ENCODE data around the gene LRRC52.
"Not testable (repeated sequence)": the region's sequence is repeated elsewhere in the genome, so short reads cannot be mapped to it uniquely, and the experiment has no call there.

The LRRC52 gene

GRCh38 chr1:165598676-165599059, 54.9 kb downstream of the LRRC52 start:
- ChIA-PET CTCF (interaction anchor here (0.8 to 12.5 kb wide), 7 partner anchors 8 to 329 kb away, joined by 4 to 277 read pairs (median 8); no protein-coding TSS in a partner anchor), POLR2A (interaction anchor here (1.9 kb wide), 1 partner anchor 99 kb away, joined by 7 read pairs; the partner anchor contains the start of gene ALDH9A1)
- no peak for DNase-seq (ENCODE audit: low read depth, low spot score)

GRCh38 chr1:165600793-165601192, 57.0 kb downstream of the LRRC52 start:
- H3K4me3 ChIP-seq (ENCODE audit: low read depth, low read length): no peak overlapping the region
- POLR2A ChIA-PET: no interaction called here
- CTCF ChIA-PET: interaction anchor here (0.6 to 12.5 kb wide), 25 partner anchors 8 to 878 kb away, joined by 3 to 277 read pairs (median 6); partner anchors contain the start of genes ALDH9A1 and MGST3
- no peak for TF ChIP-seq CTCF (IDR thresholded peaks at IDR 0.05; ENCODE audit: insufficient read depth, low read length, missing control alignments)
- no peak for DNase-seq (ENCODE audit: low read depth, low spot score)

More at GRCh38 chr1:165598676-165599059, 54.9 kb downstream of the LRRC52 start:
- TF ChIP-seq CTCF (IDR thresholded peaks at IDR 0.05; ENCODE audit: insufficient read depth, low read length, missing control alignments): no peak
- H3K4me3 ChIP-seq (ENCODE audit: low read depth, low read length): peak overlapping the region; percentile 76

- H3K4me3 ChIP-seq (ENCODE audit: low read depth, low read length): no peak overlapping the region
- CTCF ChIA-PET: interaction anchor here (0.6 to 11.3 kb wide), 4 partner anchors 10 to 318 kb away, joined by 3 to 131 read pairs (median 4); no protein-coding TSS in a partner anchor
- POLR2A ChIA-PET: no interaction called here
- TF ChIP-seq CTCF (IDR thresholded peaks at IDR 0.05; ENCODE audit: insufficient read depth, low read length, missing control alignments): no peak
- DNase-seq (ENCODE audit: low read depth, low spot score): no peak
These were observed 60.0 kb downstream of the LRRC52 start for GRCh38 chr1:165603810-165604209.

- CTCF ChIA-PET: interaction anchor here (11.3 kb wide), 1 partner anchor 308 kb away, joined by 131 read pairs; no protein-coding TSS in a partner anchor
- POLR2A ChIA-PET: no interaction called here
These were observed 61.4 kb downstream of the LRRC52 start for GRCh38 chr1:165605246-165605645.

GRCh38 chr1:165606676-165607075, 62.9 kb downstream of the LRRC52 start:
- POLR2A ChIA-PET: not testable (repeated sequence)

More at GRCh38 chr1:165605246-165605645, 61.4 kb downstream of the LRRC52 start:
- no peak for DNase-seq (ENCODE audit: low read depth, low spot score)
- H3K4me3 ChIP-seq (ENCODE audit: low read depth, low read length): no peak overlapping the region
- no peak for TF ChIP-seq CTCF (IDR thresholded peaks at IDR 0.05; ENCODE audit: insufficient read depth, low read length, missing control alignments)

GRCh38 chr1:165610866-165611265, 67.1 kb downstream of the LRRC52 start:
- no peak overlapping the region for H3K4me3 ChIP-seq (ENCODE audit: low read depth, low read length)
- ChIA-PET CTCF (interaction anchor here (1.2 to 3.5 kb wide), 2 partner anchors 10 to 18 kb away, joined by 3 to 25 read pairs; no protein-coding TSS in a partner anchor), POLR2A (no interaction called here)
- no peak for TF ChIP-seq CTCF (IDR thresholded peaks at IDR 0.05; ENCODE audit: insufficient read depth, low read length, missing control alignments)
- DNase-seq (ENCODE audit: low read depth, low spot score): no peak

More at GRCh38 chr1:165606676-165607075, 62.9 kb downstream of the LRRC52 start:
- DNase-seq (ENCODE audit: low read depth, low spot score); H3K4me3 ChIP-seq (ENCODE audit: low read depth, low read length): not testable (repeated sequence)
- CTCF ChIA-PET: interaction anchor here (1.3 to 11.3 kb wide), 2 partner anchors 9 to 307 kb away, joined by 4 to 131 read pairs; no protein-coding TSS in a partner anchor

- CTCF ChIA-PET: no interaction called here
- DNase-seq (ENCODE audit: low read depth, low spot score): no peak
- POLR2A ChIA-PET: no interaction called here
- H3K4me3 ChIP-seq (ENCODE audit: low read depth, low read length): no peak overlapping the region
- TF ChIP-seq CTCF (IDR thresholded peaks at IDR 0.05; ENCODE audit: insufficient read depth, low read length, missing control alignments): no peak
These were observed 68.3 kb downstream of the LRRC52 start for GRCh38 chr1:165612062-165612461.

Data from AG04449 (cell line).